ENCODE data around the gene FRMD5.
"Not testable (repeated sequence)": the region's sequence is repeated elsewhere in the genome, so short reads cannot be mapped to it uniquely, and the experiment has no call there.

FRMD5 gene

GRCh38 chr15:43828061-43828657 lies 366.9 kb downstream of the FRMD5 start:
- peak; percentile 20 for DNase-seq (ENCODE audit: low read depth)
- peak overlapping the region; percentile 73 for H3K4me3 ChIP-seq (ENCODE audit: low read length)
- TF ChIP-seq CTCF (conservative IDR thresholded peaks at IDR 0.05; ENCODE audit: low read length), result no peak

- peak within 1 kb of the TSS; percentile 73 for H3K4me3 ChIP-seq (ENCODE audit: low read length)
- TF ChIP-seq CTCF (conservative IDR thresholded peaks at IDR 0.05; ENCODE audit: low read length), result no peak
- peak; percentile 76 for DNase-seq (ENCODE audit: low read depth)
These were observed 368.3 kb downstream of the FRMD5 start, which contains the start of gene WDR76 for GRCh38 chr15:43826508-43827341. Gene WDR76, plus strand, starts transcription at chr15:43827002. Its CDS starts 31 bp downstream, at chr15:43827033.

GRCh38 chr15:43826029-43826507 lies 369.0 kb downstream of the FRMD5 start:
- peak overlapping the region; percentile 73 for H3K4me3 ChIP-seq (ENCODE audit: low read length)
- TF ChIP-seq CTCF (conservative IDR thresholded peaks at IDR 0.05; ENCODE audit: low read length), result no peak
- no peak for DNase-seq (ENCODE audit: low read depth)

- not testable (repeated sequence) for H3K4me3 ChIP-seq (ENCODE audit: low read length); DNase-seq (ENCODE audit: low read depth)
These were observed 369.8 kb downstream of the FRMD5 start for GRCh38 chr15:43825305-43825704.

GRCh38 chr15:43824302-43825246 lies 370.5 kb downstream of the FRMD5 start, which contains the start of gene MFAP1:
Gene MFAP1, minus strand, starts transcription at chr15:43824690. Its CDS starts 121 bp downstream, at chr15:43824569.
- peak within 1 kb of the TSS; percentile 94 for H3K4me3 ChIP-seq (ENCODE audit: low read length)
- no peak for TF ChIP-seq CTCF (conservative IDR thresholded peaks at IDR 0.05; ENCODE audit: low read length)
- peak; percentile 97 for DNase-seq (ENCODE audit: low read depth)

- TF ChIP-seq CTCF (conservative IDR thresholded peaks at IDR 0.05; ENCODE audit: low read length), result no peak
- no peak overlapping the region for H3K4me3 ChIP-seq (ENCODE audit: low read length)
These were observed 373.6 kb downstream of the FRMD5 start for GRCh38 chr15:43821505-43821904.

More at GRCh38 chr15:43821505-43821904, 373.6 kb downstream of the FRMD5 start:
- DNase-seq (ENCODE audit: low read depth), result no peak
